ENCODE measurements around the gene ITGB6.

Gene ITGB6

GRCh38 chr2:160051371-160051800 is 148.7 kb downstream of the ITGB6 start:
- no peak for DNase-seq (ENCODE audit: low spot score)

- no peak for DNase-seq (ENCODE audit: low spot score)
Observed at GRCh38 chr2:160050147-160050546, 149.9 kb downstream of the ITGB6 start.
